GM19043 (cell line): ENCODE data around the gene ODF2.
"Not testable (repeated sequence)": the region's sequence is repeated elsewhere in the genome, so short reads cannot be mapped to it uniquely, and the experiment has no call there.

ENCODE experiments used
- ATAC-seq: cut with Tn5 transposase; IDR thresholded peaks from one replicate; pipeline ENCODE4 v1.9.1; 2021; ENCODE audit warnings: low read depth; ENCODE audit not compliant: unreplicated experiment

ODF2 gene

DNA sequence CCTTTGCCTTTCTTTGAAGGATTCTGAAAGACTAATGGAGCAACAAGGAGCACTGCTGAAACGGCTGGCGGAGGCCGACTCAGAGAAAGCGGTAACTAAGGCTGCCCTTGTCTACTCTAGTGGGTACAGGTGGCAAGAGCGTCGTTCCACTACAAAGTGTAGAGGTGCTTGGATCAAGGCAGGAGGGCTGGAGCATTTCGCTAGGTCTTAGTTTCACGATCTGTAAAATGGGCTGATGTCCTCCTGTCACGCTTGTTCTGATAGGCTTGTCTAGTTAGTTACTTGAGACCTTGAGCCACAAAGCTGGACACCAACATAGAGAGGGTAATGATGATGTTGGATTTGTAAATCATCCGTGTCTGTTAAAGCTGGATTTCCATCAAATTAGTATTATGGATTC is 25.8 kb downstream of the ODF2 start:
- ATAC-seq = no peak

- no peak for ATAC-seq
These were observed 26.4 kb downstream of the ODF2 start for GRCh38 chr9:128482186-128482585.

GRCh38 chr9:128484686-128485413 is 29.0 kb downstream of the ODF2 start:
- no peak for ATAC-seq

- no peak for ATAC-seq
These were observed 29.6 kb downstream of the ODF2 start for GRCh38 chr9:128485414-128485855.

- ATAC-seq = no peak
These were observed 30.4 kb downstream of the ODF2 start for GRCh38 chr9:128486201-128486600.

GRCh38 chr9:128493424-128493823 is 37.6 kb downstream of the ODF2 start:
- no peak for ATAC-seq

DNA sequence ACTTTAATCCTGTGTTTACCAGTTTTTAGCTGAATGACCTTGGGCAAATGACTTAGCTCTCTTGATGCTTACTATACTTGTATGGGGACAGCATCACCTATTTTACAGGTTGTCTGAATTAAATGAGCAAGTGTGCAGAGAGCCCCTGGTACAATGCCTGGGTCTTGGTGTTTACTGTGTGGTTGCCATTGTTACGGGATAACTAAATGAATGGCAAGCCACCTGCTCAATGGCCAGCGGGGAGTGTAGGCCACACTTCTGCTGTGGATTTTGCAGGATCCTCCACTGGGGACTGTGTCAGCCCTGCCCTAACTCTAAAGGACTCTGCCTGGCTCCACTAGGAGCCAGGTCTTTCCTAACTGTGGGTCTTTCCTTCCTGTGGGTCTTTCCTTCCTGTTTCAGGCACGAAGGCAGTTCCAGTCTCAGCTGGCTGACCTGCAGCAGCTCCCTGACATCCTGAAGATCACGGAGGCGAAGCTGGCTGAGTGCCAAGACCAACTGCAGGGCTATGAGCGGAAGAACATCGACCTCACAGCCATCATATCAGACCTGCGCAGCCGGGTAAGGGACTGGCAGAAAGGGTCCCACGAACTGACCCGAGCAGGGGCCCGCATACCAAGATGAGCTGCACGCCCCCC is 38.4 kb downstream of the ODF2 start:
- ATAC-seq = no peak

DNA sequence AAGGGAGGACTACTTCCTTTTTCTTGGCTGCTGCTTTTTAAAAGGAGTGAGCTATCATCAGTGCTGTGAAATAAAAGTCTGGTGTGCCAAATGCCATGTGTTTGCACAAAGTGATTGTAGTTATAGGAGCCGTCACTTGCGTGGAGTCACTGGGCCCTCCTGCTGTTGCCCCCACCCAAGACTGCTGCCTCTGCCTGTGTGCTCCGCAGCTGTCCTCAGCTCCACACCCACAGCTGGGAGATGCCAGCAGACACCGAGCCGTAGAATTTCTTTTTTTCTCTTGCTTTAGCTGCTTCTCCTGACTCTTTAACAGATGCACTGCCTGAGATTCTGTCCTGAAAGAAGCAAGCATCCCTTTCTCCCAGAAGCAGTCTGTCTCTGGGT is 38.9 kb downstream of the ODF2 start:
- ATAC-seq = no peak

- ATAC-seq = no peak
These were observed 39.5 kb downstream of the ODF2 start for GRCh38 chr9:128495296-128495695.

DNA sequence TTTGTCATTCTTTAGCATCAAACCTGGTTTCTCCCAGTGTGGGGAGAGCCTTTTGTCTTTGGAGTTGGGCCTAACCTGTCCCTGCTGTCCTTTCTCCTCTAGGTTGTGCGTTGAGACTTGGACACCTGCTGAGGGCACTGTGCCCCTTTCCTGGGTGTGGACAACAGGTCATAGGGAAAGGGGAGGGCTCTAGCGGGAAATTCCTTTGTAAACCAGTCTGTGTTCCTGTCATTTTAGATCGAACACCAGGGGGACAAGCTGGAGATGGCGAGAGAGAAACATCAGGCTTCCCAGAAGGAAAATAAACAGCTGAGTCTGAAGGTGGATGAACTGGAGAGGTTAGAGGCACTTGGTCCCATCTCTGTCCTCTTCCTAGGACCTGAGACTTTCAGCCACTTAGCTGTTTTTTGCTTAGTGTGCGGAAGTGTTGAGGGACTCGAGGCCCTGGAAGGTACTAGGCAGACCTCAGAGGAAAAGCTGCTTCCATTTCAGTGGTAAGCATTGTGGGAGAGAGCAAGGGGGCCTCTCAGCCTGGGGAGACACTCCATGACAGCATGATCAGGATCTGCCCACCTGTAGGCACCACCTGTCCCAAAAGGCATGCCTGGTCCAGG is 40.1 kb downstream of the ODF2 start:
- no peak for ATAC-seq

DNA sequence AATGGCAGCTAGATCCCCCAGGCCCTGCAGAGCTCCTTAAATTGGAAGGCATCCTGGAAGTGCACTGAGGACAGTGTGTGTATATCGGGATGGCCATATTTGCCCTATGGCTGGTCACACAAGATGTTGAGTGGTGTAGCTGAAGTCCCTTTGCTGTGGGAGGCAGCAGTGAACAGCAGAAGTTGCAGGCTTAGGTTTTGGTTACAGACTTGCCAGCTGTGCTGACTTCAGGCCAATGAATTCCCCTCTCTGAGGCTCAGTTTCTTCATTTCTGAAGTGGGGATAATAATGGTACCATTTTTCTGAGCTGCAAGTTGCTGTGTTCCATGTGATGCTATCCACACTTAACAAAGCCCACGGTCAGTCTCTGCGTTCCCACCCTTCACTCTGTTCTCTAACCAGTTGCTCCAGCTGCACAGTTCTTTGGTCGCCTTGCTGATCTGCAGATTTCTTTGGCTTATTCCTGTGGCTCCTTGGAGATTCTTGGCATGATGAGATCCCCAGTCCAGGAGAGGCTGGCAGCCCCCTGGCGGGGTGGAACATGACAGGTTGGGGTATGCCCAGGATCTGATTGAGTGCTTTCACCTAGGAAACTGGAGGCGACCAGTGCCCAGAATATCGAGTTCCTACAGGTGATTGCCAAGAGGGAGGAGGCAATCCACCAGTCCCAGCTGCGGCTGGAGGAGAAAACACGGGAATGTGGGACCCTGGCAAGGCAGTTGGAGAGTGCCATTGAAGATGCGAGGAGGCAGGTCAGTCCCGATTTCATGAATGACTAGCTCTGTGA is 42.2 kb downstream of the ODF2 start:
- no peak for ATAC-seq

DNA sequence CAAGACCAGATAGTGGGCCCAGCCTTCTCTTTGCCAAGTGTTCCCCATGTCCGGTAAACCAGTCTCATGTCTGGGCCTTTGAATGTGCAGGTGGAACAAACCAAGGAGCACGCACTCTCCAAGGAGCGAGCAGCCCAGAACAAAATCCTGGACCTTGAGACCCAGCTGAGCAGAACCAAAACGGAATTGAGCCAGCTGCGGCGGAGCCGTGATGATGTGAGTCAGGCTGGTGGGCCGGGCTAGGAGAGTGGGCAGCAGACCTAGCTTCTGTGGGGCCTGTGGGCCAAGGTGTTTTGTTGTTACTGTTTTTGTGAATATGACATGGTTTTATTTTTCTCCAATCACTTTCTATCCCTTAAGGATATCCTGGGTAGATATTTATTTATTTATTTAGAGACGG is 43.1 kb downstream of the ODF2 start:
- no peak for ATAC-seq

GRCh38 chr9:128499920-128500319 is 44.1 kb downstream of the ODF2 start:
- no peak for ATAC-seq

- ATAC-seq = not testable (repeated sequence)
These were observed 47.6 kb downstream of the ODF2 start for GRCh38 chr9:128503415-128503825.

DNA sequence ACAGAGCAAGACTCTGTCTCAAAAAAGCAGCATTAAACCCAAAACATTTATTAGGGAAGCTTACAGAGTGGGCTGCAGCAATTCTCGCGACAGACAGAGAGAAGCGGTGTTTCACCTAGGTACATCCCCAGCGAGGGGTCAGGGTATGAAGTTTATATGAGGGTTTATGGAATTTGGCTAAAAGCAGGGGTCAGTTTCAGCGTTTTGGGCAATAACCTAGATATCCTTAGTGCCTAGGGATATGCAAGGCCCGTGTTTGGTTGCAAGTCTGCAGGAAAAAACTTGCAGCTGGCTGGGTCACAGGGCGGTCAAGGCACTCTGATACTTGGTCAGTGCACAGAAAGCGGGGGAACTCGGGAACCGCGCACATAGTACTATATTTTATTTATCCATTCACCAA is 48.1 kb downstream of the ODF2 start:
- no peak for ATAC-seq

GRCh38 chr9:128504485-128505413 is 48.9 kb downstream of the ODF2 start, which contains the start of gene GLE1:
Gene GLE1, plus strand, starts transcription at chr9:128504719. Its CDS starts 87 bp downstream, at chr9:128504806.
- ATAC-seq = peak; percentile 86

GRCh38 chr9:128505414-128505765 is 49.6 kb downstream of the ODF2 start:
- no peak for ATAC-seq

GRCh38 chr9:128505906-128506305 is 50.1 kb downstream of the ODF2 start:
- ATAC-seq = not testable (repeated sequence)

DNA sequence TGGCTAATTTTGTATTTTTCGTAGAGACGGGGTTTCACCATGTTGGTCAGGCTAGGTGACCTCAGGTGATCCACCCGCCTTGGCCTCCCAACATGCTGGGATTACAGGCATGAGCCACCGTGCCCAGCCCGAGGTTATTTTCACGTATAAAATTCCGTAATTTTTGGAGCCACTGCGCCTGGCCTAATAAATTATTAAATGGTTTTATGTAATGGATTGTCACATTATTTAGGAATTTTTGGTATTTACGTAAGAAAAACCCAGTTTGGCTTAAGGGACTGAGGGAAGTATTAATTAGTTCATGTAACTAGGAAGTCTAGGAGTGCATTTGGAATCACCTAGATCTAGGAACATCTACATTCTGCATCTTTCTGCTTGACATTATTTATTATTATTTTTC is 57.0 kb downstream of the ODF2 start:
- no peak for ATAC-seq

- ATAC-seq = no peak
These were observed 66.2 kb downstream of the ODF2 start for GRCh38 chr9:128521956-128522355.
